Measurements from ENCODE around the gene PRF1.

The PRF1 gene

DNA sequence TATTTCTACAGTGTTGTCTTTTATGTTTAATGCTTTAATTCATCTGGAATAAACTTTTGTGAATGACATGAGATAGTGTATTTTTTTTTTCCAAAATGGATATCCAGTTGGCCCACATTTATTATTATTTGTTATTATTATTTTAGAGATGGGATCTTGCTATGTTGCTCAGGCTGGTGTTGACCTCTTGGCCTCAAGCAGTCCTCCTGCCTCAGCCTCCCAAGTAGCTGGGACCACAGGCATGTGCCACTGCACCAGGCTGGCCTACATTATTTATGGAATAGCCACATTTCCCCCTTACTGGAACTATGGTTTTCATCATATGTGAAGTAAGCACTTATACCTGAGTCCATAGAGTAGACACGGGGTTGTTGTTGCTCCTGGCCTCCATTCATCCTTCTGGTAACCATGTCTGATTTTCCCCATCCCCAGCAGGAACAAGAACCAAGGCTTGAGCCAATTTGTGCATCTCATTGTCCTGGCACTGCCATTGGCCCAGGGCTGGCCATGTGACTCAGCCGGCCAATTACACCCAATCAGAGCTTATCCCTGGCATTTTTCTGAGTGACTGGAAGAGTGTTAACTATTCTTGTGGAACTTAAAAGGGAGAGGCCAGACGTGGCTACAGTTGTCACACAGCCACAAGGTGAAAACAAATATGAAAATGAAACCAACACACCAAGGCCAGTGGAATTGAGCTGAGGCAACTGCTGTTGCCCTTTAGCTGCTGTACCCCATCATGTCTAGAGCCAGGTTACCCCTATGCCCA is 23.1 kb downstream of the PRF1 start:
- H3K4me1 ChIP-seq (ENCODE audit: control insufficient read depth, insufficient read depth, low read length) = peaks cover 27% of the 10 kb centered on the region
- no peaks in the 10 kb centered on the region for H3K36me3 ChIP-seq (ENCODE audit: control insufficient read depth, insufficient read depth, low read length)
- H3K9ac ChIP-seq (ENCODE audit: low read length) = no peak overlapping the region
- H3K27me3 ChIP-seq (ENCODE audit: control insufficient read depth, insufficient read depth, low read length) = no peaks in the 10 kb centered on the region
- H3K9me3 ChIP-seq (ENCODE audit: control insufficient read depth, low read length) = no peaks in the 10 kb centered on the region
- H3K4me3 ChIP-seq (ENCODE audit: low read length) = no peak overlapping the region

DNA sequence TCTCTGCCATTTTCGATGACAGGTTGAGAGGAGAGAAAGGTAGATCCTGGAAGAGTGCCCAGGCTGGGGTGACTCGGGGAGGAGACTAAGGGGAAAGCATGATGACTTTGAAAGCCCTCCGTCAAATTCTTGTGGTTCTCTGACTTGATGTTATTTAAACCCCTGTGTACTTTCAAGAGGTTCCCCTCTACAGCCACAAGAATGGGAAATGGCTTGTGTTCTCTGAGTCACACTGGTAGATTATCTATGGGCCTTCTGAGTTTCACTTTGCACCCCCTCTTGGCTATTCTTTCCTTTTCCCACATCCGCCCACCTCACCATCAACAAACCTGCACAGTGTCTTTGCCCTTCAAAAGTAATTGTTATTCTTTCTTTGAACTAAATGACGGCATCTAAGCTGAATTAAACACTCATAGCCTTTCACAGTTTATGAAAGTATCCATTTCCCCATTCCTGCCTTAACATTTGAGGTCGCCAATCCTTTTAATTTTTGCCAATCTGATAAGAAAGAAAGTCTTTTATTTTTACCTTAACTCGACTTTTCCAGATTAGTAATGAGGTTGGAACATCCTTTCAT is 24.1 kb downstream of the PRF1 start:
- H3K9ac ChIP-seq (ENCODE audit: low read length) = no peak overlapping the region
- H3K4me3 ChIP-seq (ENCODE audit: low read length) = no peak overlapping the region
- no peaks in the 10 kb centered on the region for H3K27me3 ChIP-seq (ENCODE audit: control insufficient read depth, insufficient read depth, low read length)
- no peaks in the 10 kb centered on the region for H3K36me3 ChIP-seq (ENCODE audit: control insufficient read depth, insufficient read depth, low read length)
- peaks cover 27% of the 10 kb centered on the region for H3K4me1 ChIP-seq (ENCODE audit: control insufficient read depth, insufficient read depth, low read length)
- H3K9me3 ChIP-seq (ENCODE audit: control insufficient read depth, low read length) = no peaks in the 10 kb centered on the region

DNA sequence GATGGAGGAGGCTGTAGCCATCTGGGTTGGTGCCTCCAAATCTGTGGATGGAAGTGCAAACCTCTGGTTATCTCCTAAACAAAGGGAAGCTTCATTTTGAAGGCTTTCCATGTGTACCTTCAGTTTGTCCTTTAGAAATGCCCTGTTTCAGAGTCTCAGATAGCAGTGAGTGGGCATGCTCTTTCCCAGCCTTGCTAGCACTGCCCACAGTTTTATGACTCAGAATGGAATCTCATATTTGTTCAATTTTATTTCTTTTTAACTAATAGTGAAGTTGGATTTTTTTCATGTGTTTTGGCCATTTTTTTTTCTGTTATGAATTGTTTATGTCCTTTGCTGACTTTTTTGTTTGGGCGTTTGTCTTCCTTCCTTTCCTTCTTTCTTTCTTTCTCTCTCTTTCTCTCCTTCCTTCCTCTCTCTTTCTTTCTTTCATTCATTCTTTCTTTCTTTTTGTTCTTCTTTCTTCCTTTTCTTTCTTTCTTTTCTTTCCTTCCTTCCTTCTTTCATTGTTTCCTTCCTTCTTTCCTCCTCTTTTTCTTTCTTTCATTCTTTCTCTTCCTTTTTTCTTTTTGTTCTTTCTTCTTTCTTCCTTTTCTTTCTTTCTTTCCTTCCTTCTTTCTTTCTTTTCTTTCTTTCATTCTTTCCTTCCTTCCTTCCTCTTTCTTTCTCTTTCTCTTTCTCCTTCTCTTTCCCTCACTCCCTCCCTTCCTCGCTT is 25.6 kb downstream of the PRF1 start:
- H3K36me3 ChIP-seq (ENCODE audit: control insufficient read depth, insufficient read depth, low read length) = no peaks in the 10 kb centered on the region
- H3K4me1 ChIP-seq (ENCODE audit: control insufficient read depth, insufficient read depth, low read length) = peaks cover 27% of the 10 kb centered on the region
- no peaks in the 10 kb centered on the region for H3K27me3 ChIP-seq (ENCODE audit: control insufficient read depth, insufficient read depth, low read length)
- no peaks in the 10 kb centered on the region for H3K9me3 ChIP-seq (ENCODE audit: control insufficient read depth, low read length)
- no peak overlapping the region for H3K9ac ChIP-seq (ENCODE audit: low read length)
- H3K4me3 ChIP-seq (ENCODE audit: low read length) = no peak overlapping the region

DNA sequence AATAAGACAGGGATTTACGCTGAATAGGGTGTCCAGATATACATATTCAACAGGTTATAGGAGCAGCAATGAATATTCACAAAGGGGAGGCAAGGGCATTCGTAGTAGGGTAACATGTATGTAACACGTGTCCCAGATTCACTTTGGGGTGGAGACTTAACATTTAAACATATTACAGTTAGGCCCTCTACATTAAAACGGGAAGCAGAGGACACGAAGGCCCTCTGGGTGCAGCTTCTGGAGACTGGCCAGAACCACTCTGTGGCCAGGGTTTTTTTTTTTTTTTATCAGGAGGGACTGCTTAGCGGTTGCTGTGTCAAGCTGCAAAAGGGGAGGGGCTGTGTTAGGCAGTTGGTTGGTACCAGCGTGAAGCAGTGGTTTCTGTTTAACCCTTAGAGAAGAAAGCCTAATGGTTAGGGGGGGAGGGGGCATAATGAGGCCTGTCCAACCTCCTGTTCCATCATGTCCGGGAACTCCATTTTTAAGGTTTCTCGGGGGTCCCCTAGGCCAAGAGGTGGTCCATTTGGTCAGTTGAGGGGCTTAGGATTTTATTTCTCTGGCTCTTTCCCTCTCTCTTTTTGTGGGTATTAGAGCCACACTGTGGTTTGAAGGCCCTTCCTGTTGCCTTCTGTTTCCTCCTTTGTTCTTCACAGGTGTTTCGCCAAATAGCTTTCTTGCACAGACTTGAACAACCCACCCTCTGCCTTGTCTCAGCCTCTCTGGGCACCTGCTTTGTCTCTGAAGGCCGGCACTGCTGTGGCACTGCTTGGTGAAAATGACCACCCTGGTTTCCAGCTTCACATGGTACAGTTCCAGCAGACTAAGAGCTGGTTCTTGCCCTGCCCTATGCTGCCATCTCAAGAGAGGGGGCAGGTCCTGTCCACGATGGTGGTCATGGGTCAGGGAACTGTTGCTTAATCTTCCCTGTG is 26.4 kb downstream of the PRF1 start:
- Histone ChIP-seq H3K9me3 (ENCODE audit: control insufficient read depth, low read length) (no peaks in the 10 kb centered on the region), H3K27me3 (ENCODE audit: control insufficient read depth, insufficient read depth, low read length) (no peaks in the 10 kb centered on the region), H3K36me3 (ENCODE audit: control insufficient read depth, insufficient read depth, low read length) (no peaks in the 10 kb centered on the region), H3K9ac (ENCODE audit: low read length) (no peak overlapping the region), H3K4me3 (ENCODE audit: low read length) (no peak overlapping the region), H3K4me1 (ENCODE audit: control insufficient read depth, insufficient read depth, low read length) (peaks cover 27% of the 10 kb centered on the region)

DNA sequence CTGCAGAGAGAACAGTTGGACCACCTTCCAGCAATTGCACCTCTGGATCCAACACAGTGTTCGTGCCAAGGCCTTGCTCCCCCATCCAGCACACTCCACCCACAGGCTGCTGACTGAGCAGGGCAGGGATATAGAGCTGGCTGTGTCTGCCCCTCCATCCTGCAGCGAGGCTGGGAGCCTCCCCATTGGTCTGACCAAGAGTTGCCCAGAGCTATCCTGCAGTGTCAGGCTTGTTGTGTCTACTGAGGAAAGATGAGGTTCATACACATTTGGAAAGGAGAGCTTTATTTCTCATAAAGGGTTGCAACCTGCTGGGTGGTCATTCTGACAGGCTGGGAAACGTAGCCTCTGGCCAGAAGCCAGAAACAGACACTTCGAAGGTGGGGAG is 27.1 kb downstream of the PRF1 start:
- H3K36me3 ChIP-seq (ENCODE audit: control insufficient read depth, insufficient read depth, low read length) = no peaks in the 10 kb centered on the region
- H3K4me3 ChIP-seq (ENCODE audit: low read length) = no peak overlapping the region
- no peaks in the 10 kb centered on the region for H3K9me3 ChIP-seq (ENCODE audit: control insufficient read depth, low read length)
- H3K4me1 ChIP-seq (ENCODE audit: control insufficient read depth, insufficient read depth, low read length) = peaks cover 27% of the 10 kb centered on the region
- H3K27me3 ChIP-seq (ENCODE audit: control insufficient read depth, insufficient read depth, low read length) = no peaks in the 10 kb centered on the region
- no peak overlapping the region for H3K9ac ChIP-seq (ENCODE audit: low read length)

DNA sequence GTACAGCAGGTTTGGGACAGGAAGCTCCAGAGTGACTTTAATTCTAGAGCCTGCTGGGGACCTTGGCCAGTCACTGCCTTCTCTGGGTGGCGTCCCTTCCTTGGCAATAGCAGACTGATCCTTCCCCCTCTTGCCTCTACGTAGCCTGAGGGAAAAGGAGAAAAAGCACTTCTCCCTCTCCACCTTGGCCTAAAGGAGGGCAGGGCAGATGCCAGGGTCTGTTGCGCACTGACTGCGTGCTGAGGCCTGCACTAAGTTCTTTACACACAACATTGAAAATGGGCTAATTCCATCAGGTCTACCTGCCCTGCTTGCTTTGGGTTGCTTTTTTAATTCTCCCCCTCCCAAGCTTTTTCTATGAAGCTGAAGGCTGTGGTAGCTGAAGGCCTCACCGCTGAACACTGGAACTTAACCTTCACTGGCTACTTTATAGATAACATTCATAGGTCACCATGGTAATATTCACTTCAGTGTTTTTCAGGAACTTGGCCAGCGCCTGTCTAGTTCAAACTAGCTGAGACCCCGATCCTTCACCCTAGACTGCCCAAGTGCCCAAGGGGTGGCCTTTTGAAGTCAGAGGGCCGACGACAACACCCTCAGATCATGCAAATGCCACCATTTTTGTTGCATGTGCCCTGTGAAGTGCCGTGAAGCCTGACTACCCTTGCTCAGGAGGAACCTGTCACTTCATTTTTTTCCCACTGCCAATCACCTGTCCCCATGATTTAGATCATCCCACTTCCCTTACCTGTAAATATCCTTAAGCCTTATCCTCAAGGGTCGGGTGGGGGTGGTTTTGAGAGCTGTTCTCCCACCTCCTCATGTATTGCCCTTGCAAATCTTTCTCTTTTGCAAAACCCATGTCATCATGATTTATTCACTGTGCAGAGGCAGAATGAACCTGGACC is 28.7 kb downstream of the PRF1 start:
- H3K36me3 ChIP-seq (ENCODE audit: control insufficient read depth, insufficient read depth, low read length) = no peaks in the 10 kb centered on the region
- peaks cover 19% of the 10 kb centered on the region for H3K4me1 ChIP-seq (ENCODE audit: control insufficient read depth, insufficient read depth, low read length)
- H3K27me3 ChIP-seq (ENCODE audit: control insufficient read depth, insufficient read depth, low read length) = no peaks in the 10 kb centered on the region
- H3K9ac ChIP-seq (ENCODE audit: low read length) = no peak overlapping the region
- no peak overlapping the region for H3K4me3 ChIP-seq (ENCODE audit: low read length)
- H3K9me3 ChIP-seq (ENCODE audit: control insufficient read depth, low read length) = no peaks in the 10 kb centered on the region

DNA sequence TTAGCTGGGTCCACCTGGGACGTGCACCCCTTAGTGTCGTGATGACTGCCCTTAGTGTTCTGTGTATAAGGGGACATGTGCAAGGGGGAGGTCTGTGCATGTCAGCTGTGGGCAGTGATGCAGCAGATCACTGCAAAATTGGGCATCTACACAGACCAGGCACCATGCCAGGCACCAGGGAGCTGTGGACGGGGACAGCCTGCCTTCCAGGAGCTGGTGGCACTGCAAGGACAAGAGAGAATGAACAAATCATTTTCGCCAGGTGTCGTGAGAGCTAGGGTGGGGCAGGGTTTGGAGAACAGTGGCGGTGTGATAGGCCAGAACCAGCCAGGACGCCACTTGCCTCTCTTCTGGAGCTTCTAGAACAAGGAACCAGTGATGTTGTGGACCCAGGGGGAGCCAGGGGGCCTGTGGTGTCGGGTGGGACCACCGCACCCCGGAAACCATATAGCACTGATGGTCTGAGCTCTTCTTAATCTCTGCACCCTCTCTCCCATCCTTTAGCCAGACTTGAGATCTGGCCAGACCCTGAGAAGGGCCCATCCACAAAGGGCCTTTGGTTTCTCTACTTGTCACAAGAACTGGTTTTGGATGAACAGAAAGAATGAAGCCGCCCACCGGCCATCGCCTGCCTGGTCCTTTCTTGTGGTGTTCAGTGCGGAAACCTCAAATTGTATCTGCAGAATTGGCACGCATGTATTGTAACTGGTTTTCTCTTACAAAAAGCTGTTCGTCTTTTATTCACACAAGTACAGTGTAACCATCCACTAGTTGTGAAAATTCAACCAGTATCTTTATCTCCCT is 30.7 kb downstream of the PRF1 start:
- Histone ChIP-seq H3K4me3 (ENCODE audit: low read length) (no peak overlapping the region), H3K9me3 (ENCODE audit: control insufficient read depth, low read length) (no peaks in the 10 kb centered on the region), H3K27me3 (ENCODE audit: control insufficient read depth, insufficient read depth, low read length) (no peaks in the 10 kb centered on the region), H3K4me1 (ENCODE audit: control insufficient read depth, insufficient read depth, low read length) (peaks cover 14% of the 10 kb centered on the region), H3K9ac (ENCODE audit: low read length) (no peak overlapping the region), H3K36me3 (ENCODE audit: control insufficient read depth, insufficient read depth, low read length) (no peaks in the 10 kb centered on the region)

DNA sequence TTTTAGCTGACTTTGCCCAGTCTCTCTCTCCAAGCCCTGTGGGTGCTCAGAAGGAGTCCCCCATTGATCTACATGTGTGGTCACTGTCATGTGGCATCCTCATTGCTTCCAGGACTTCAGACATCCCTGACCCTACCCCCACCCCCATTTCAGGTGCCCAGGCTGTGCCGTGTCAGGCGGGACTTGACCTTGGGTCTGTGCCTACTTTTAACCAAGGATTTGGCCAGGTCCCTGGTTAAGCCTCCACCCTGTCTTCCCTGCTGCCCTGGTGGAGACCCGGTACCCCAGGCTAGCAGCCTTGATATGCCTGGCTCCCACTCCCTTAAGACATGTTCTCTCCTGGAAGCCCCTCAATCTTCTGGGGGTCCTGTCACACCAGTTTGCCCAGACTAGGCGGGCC is 31.3 kb downstream of the PRF1 start:
- H3K9ac ChIP-seq (ENCODE audit: low read length) = no peak overlapping the region
- H3K36me3 ChIP-seq (ENCODE audit: control insufficient read depth, insufficient read depth, low read length) = no peaks in the 10 kb centered on the region
- H3K27me3 ChIP-seq (ENCODE audit: control insufficient read depth, insufficient read depth, low read length) = no peaks in the 10 kb centered on the region
- H3K9me3 ChIP-seq (ENCODE audit: control insufficient read depth, low read length) = no peaks in the 10 kb centered on the region
- H3K4me1 ChIP-seq (ENCODE audit: control insufficient read depth, insufficient read depth, low read length) = peaks cover 9% of the 10 kb centered on the region
- H3K4me3 ChIP-seq (ENCODE audit: low read length) = no peak overlapping the region

DNA sequence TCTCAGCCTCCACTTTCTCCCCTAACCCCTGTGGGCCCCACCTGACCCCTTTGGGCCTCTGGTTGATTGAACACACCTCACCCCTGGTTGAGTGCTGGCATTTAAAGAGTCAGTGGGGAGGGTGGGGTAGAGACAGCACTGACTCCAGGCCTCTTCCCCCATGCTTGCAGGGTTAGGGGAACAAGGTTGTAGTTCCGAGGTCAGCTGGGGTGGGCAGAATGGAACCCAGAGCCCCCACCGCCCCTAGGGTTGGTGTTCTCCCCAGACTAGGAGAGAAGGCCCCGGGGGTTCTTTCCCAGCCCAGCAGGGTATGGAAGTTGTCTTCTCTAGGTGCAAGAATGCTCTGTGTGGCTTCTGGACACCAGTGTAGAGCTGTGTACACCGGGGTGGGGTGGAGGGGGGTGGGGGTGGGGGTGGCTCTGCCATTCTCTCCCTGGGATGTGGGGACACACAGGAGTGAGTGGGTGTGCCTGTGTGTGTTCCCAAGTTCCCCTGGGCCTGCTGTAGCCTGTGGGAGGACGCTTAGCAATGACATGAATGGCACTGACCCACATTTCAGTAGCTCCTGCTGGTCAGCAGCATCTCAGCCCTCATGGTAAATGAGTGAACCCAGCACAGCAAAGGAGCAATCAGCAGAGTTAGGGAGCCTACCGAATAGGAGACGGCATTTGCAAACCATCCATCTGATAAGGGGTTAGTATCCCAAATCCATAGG is 33.6 kb downstream of the PRF1 start:
- Histone ChIP-seq H3K27me3 (ENCODE audit: control insufficient read depth, insufficient read depth, low read length) (no peaks in the 10 kb centered on the region), H3K36me3 (ENCODE audit: control insufficient read depth, insufficient read depth, low read length) (no peaks in the 10 kb centered on the region), H3K4me1 (ENCODE audit: control insufficient read depth, insufficient read depth, low read length) (no peaks in the 10 kb centered on the region), H3K4me3 (ENCODE audit: low read length) (no peak overlapping the region), H3K9me3 (ENCODE audit: control insufficient read depth, low read length) (no peaks in the 10 kb centered on the region), H3K9ac (ENCODE audit: low read length) (no peak overlapping the region)

DNA sequence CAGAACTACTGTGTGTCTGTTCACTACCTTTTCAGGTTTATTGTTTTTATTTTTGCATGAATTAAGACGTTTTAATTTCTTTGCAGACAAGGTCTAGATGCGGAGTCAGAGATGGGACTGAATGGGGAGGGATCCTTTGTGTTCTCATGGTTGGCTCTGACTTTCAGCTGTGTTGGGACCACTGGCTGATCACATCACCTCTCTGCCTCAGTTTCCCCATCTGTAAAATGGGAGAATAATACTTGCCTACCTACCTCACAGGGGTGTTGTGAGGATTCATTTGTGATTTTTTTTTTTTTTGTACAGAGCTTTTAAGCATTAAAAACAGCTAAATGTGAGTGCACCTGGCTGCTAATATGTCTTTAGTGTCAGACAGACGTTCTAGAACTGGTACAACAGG is 34.4 kb downstream of the PRF1 start:
- no peaks in the 10 kb centered on the region for H3K36me3 ChIP-seq (ENCODE audit: control insufficient read depth, insufficient read depth, low read length)
- H3K27me3 ChIP-seq (ENCODE audit: control insufficient read depth, insufficient read depth, low read length) = no peaks in the 10 kb centered on the region
- no peaks in the 10 kb centered on the region for H3K9me3 ChIP-seq (ENCODE audit: control insufficient read depth, low read length)
- no peak overlapping the region for H3K9ac ChIP-seq (ENCODE audit: low read length)
- no peak overlapping the region for H3K4me3 ChIP-seq (ENCODE audit: low read length)
- no peaks in the 10 kb centered on the region for H3K4me1 ChIP-seq (ENCODE audit: control insufficient read depth, insufficient read depth, low read length)

Measured in mucosa of stomach (tissue), 1 donor.